NCI-H774 (cell line): ENCODE data around the gene EFS.

ENCODE experiments used
- DNase-seq: peaks from one replicate; lab custom pipeline; 2025; lab: John Stamatoyannopoulos, UW

EFS gene

GRCh38 chr14:23358042-23358441 lies 6.9 kb downstream of the EFS start:
- no peak for DNase-seq

GRCh38 chr14:23357261-23357660 lies 7.7 kb downstream of the EFS start:
- no peak for DNase-seq

DNA sequence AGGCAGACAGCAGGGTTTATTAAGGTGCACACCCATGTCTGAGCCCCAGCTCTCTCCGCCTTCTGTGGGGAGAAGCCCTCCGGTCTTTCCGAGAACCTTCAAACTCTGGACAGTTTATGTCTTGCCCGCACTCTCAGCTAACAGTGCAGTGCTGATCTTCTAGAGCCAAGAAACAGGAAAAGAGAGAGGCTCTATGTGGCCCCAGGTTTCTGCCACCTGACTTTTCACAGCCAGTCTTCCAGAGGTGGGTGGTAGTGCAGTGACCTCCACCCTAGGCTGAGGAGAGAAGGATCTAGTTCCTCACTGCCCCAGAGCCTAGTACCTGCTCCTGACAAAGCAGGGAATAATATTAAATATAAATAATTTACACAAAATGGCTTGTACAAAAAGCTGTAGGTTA lies 8.3 kb downstream of the EFS start:
- no peak for DNase-seq

DNA sequence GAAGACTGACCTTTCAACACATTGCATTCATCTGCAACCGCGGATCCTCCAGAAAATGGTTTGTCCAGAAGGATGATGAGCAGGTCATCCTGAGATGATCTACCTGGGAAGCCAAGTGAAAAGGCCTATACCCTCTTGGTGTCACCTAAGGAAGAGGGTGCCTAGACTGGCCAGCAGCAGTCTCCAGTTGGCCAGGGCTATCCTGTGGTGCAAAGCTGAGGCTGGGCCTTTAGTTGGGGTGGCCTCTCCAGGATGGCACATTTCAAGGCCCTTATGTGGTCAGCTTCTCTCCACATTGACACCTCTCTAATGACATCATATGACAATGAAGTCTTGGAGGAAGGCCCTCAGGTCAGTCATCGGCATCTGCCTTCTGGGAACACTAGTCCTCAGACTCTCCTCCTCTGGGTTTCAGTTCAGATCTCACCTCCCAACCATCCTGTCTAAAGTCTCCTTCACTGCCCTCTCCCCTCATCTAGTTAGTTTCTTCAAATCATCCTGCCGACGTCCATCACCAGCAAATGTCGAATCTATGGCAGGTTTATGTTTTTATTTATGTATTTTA lies 9.0 kb downstream of the EFS start:
- no peak for DNase-seq

DNA sequence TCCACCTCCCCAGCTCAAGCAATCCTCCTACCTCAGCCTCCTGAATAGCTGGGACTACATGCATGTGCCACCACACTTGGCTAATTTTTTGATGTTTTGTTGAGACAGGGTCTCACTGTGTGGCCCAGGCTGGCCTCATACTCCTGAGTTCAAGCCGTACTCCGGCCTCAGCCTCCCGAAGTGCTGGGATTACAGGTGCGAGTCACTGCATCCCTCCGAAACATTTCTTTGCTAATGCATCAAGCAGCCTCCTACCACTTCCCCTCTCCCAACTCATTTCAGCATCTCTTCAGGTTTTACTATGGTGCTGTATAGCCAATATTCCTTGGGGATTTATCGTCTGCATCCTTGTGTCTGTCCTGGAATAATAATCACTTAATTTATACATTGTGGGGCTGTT lies 10.0 kb downstream of the EFS start:
- DNase-seq: no peak

- DNase-seq: no peak
Observed at GRCh38 chr14:23353433-23353780, 11.6 kb downstream of the EFS start.

DNA sequence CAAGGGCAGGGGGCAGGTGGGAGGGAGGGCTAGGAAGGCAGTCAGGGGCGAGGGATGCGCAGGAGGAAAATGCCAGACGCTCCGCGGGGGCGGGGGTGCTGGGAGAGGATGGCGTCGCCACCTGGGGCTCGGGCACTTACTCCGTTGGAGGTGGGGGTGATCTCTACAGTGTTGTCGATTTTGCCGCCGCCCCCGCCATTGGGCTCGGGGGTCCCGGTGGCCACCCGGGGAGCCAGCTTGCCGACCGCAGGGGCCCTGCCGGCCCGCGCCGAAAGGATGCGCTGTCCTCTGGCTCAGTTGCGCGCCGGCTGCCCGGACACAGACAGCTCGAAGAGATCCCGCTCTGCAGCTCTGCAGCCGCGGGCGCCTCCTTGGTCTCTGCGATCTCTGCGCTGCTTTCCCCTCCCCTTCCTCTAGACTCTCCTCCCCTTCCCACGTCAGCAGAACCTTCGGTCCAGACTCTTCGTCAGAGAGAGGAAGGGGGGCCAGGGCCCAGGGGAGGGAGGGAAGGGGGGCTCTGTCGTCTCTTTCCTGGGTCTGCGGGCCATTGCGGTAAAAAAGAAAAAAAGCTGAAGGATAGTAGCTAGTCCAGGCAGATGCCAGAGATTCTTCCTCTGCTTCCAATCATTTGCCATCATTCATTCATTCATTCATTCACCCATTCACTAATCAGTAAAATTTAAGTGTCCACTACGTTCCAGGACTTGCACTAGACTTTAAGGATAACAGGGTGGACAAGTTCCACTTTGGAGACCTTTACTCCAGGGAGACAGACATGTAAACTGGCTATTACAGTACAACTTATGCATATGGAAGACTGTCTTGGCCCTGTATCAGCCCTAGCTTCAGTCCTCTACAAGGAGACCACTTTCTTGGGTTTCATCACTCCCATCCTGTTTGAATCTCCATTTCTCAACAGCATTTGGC lies 12.2 kb downstream of the EFS start, which contains the start of gene SLC22A17:
TSS of gene SLC22A17 (minus strand) at position 382 of the 927 bp plus-strand sequence.
- no peak for DNase-seq

DNA sequence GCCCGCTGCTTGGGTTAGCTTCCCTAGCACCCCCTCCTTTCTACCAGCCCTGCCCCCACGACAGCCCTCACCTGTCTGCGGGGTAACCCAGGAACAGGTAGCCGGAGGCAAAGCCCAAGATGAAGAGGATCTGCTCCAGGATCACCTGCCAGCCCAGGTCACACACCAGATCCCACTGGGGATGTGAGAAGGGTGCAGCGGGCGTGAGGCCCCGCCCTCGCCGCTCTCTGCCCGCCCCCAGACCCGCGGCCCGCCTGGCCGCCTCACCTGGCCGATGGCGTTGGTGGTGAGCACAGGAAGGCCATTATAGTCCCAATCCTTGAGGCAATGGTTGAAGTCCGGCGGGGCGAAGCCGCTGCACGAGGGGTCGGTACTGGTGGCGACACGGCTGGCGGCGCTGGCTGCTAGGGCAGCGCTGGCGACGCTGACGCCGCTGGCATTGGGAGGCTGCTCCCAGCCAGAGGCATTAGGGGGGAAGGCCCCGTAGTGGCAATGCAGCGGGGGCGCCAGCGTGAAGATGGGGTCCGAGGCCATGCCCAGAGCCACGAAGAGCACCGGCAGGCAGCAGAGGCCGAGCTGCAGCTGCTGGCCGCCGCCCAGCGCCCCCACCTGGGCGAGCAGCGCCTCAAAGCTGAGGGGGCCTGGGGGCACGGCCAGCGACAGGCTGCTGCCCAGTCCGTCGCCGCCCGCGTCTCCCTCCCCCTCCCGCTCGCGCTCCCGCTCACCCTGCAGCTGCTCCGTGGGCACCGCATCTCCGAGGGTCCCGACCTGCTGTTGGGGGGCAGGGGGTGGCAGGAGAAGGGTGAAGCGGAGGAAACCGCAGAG lies 13.1 kb downstream of the EFS start:
- no peak for DNase-seq

GRCh38 chr14:23349156-23349845 lies 15.7 kb downstream of the EFS start:
- no peak for DNase-seq

DNA sequence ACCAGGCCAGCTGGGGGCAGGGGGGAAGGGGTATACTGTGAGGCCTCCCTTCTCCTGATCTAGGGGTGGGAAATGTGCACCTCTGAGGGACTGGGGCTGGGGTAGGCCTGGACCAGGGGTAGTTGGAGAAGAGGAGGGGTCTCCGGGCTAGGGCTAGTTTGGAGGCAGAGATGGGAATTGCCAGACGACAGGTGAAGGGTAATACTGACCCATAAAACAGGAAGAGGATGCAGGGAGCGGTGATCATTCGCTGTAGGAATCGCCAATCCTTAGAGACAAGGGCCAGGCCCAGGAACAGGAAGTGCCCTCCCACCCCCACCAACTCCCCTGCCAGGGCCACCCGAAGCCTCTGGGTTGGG lies 16.7 kb downstream of the EFS start:
- no peak for DNase-seq

- DNase-seq: no peak
Observed at GRCh38 chr14:23347406-23348296, 17.3 kb downstream of the EFS start.

GRCh38 chr14:23346693-23347405 lies 18.1 kb downstream of the EFS start:
- DNase-seq: no peak

GRCh38 chr14:23345987-23346692 lies 18.8 kb downstream of the EFS start:
- no peak for DNase-seq

- DNase-seq: no peak
Observed at GRCh38 chr14:23344481-23344880, 20.5 kb downstream of the EFS start.

DNA sequence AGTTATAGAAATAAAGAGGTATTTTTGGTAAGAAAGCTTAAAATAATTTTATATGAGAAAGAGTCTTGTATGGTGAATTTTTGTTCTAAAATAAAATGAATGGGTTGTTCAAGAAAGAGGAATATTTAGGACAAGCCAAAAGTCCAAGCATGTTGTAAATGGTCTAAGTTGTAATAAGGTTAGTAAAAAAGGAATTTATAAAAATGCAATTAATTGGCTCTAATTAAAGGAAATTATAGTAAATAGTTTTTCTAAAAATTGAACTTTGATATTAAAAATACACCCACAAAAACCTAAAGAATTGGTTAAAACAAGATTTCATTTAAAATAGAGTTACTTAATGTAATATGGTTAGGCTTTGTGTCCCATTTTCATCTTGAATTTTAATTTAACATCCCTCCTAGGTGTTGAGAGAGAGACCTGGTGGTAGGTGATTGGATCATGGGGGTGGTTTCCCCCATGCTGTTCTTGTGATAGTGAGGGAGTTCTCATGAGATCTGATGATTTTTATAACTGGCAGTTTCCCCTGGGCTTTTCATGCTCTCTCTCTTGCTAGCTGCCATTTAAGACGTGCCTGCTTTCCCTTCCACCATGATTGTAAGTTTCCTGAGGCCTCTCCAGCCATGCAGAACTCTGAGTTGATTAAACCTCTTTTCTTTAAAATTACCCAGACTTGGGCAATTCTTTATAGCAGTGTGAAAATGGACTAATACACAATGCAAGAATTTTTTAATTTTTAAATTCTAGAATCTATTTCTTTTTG lies 25.3 kb downstream of the EFS start:
- no peak for DNase-seq

DNA sequence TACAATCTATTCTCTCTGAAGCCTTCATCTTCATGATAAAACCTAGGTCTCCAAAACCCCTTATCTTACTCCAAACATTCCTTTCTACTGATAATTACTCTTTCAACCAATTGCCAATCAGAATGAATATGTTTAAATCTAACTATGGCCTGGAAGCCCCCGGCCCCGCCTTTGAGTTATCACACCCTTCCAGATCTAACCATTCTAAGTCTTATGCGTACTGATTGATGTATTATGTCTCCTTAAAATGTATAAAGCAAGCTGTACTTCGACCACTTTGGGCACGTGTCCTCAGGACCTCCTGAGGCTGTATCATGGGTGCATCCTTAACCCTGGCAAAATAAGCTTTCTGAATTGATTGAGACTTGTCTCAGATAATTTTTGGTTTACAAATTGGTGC lies 29.3 kb downstream of the EFS start:
- DNase-seq: no peak

- DNase-seq: peak; percentile 50
Observed at GRCh38 chr14:23327947-23328744, 36.8 kb downstream of the EFS start.
